HAP-1 (cell line): ENCODE data around the gene NCOA1.
"Not testable (repeated sequence)": the region's sequence is repeated elsewhere in the genome, so short reads cannot be mapped to it uniquely, and the experiment has no call there.

Source experiments
- DNase-seq, 2 experiments: peaks; one replicate each; pipeline ENCODE4 v3.0.0-alpha.2; 2016 to 2020; ENCODE audit warnings: low spot score in 2 of 2
- H3K27me3 ChIP-seq: fragments of 250-450 bp; sonication (Bioruptor Pico); 2 replicates; pipeline ENCODE4 v1.5.1; 2020; ENCODE audit warnings: low read depth, mild to moderate bottlenecking, moderate library complexity
- H3K36me3 ChIP-seq: fragments of 250-450 bp; sonication (Bioruptor Pico); replicated peaks from 2 replicates; pipeline ENCODE4 v1.5.1; 2020; ENCODE audit warnings: mild to moderate bottlenecking
- H3K4me1 ChIP-seq: fragments of 250-450 bp; sonication (Bioruptor Pico); 2 replicates; pipeline ENCODE4 v1.5.1; 2020; ENCODE audit warnings: mild to moderate bottlenecking
- H3K4me3 ChIP-seq: fragments of 250-450 bp; sonication (Bioruptor Pico); 2 replicates; pipeline ENCODE4 v1.5.1; 2020; ENCODE audit warnings: mild to moderate bottlenecking, moderate library complexity
- H3K9me3 ChIP-seq: fragments of 250-450 bp; sonication (Bioruptor Pico); 2 replicates; pipeline ENCODE4 v1.5.1; 2020; ENCODE audit warnings: mild to moderate bottlenecking, moderate library complexity
- in situ Hi-C: fragments of 300-500 bp; cut with MboI; formaldehyde crosslinking; loops from 3 replicates; pipeline ENCODE4 v1.14.3; 2020; ENCODE audit warnings: low sequenced_read_pairs, inconsistent platforms, mixed read lengths

NCOA1 gene

GRCh38 chr2:24517247-24517646 is 26.2 kb downstream of the NCOA1 start:
- DNase-seq, result no peak
- in situ Hi-C loops, result no loop called here
- no peaks in the 10 kb centered on the region for H3K36me3 ChIP-seq
- H3K4me1 ChIP-seq, result no peaks in the 10 kb centered on the region
- no peak overlapping the region for H3K4me3 ChIP-seq
- H3K27me3 ChIP-seq, result no peaks in the 10 kb centered on the region
- H3K9me3 ChIP-seq, result no peaks in the 10 kb centered on the region

GRCh38 chr2:24520175-24520574 is 29.1 kb downstream of the NCOA1 start:
- H3K4me3 ChIP-seq, result no peak overlapping the region
- no peaks in the 10 kb centered on the region for H3K9me3 ChIP-seq
- H3K4me1 ChIP-seq, result no peaks in the 10 kb centered on the region
- in situ Hi-C loops, result no loop called here
- DNase-seq, result no peak
- H3K36me3 ChIP-seq, result no peaks in the 10 kb centered on the region
- no peaks in the 10 kb centered on the region for H3K27me3 ChIP-seq

- Histone ChIP-seq H3K36me3 (no peaks in the 10 kb centered on the region), H3K27me3 (no peaks in the 10 kb centered on the region), H3K9me3 (no peaks in the 10 kb centered on the region), H3K4me3 (no peak overlapping the region), H3K4me1 (no peaks in the 10 kb centered on the region)
- no peak for DNase-seq
- in situ Hi-C loops, result no loop called here
Measured at GRCh38 chr2:24521162-24521857, 30.3 kb downstream of the NCOA1 start.

GRCh38 chr2:24521975-24522639 is 31.1 kb downstream of the NCOA1 start:
- DNase-seq, result no peak
- Histone ChIP-seq H3K36me3 (no peaks in the 10 kb centered on the region), H3K27me3 (no peaks in the 10 kb centered on the region), H3K9me3 (no peaks in the 10 kb centered on the region), H3K4me3 (no peak overlapping the region), H3K4me1 (no peaks in the 10 kb centered on the region)
- in situ Hi-C loops, result no loop called here

- H3K4me1 ChIP-seq, result no peaks in the 10 kb centered on the region
- DNase-seq, result no peak
- no peaks in the 10 kb centered on the region for H3K27me3 ChIP-seq
- in situ Hi-C loops, result no loop called here
- no peaks in the 10 kb centered on the region for H3K9me3 ChIP-seq
- H3K4me3 ChIP-seq, result no peak overlapping the region
- no peaks in the 10 kb centered on the region for H3K36me3 ChIP-seq
Measured at GRCh38 chr2:24527536-24527935, 36.5 kb downstream of the NCOA1 start.

GRCh38 chr2:24530796-24531195 is 39.7 kb downstream of the NCOA1 start:
- Histone ChIP-seq H3K4me1 (no peaks in the 10 kb centered on the region), H3K36me3 (no peaks in the 10 kb centered on the region), H3K27me3 (no peaks in the 10 kb centered on the region), H3K9me3 (no peaks in the 10 kb centered on the region), H3K4me3 (no peak overlapping the region)
- no peak for DNase-seq
- in situ Hi-C loops, result no loop called here

- H3K27me3 ChIP-seq, H3K4me1 ChIP-seq, DNase-seq, H3K9me3 ChIP-seq, H3K4me3 ChIP-seq, in situ Hi-C loops, H3K36me3 ChIP-seq: not testable (repeated sequence)
Measured at GRCh38 chr2:24531610-24532009, 40.6 kb downstream of the NCOA1 start.

GRCh38 chr2:24532057-24532456 is 41.0 kb downstream of the NCOA1 start:
- DNase-seq, H3K4me1 ChIP-seq, H3K4me3 ChIP-seq, H3K36me3 ChIP-seq, in situ Hi-C loops, H3K9me3 ChIP-seq, H3K27me3 ChIP-seq: not testable (repeated sequence)

- in situ Hi-C loops, result not testable (repeated sequence)
Measured at GRCh38 chr2:24533574-24533973, 42.5 kb downstream of the NCOA1 start.

GRCh38 chr2:24538720-24539119 is 47.7 kb downstream of the NCOA1 start:
- no peaks in the 10 kb centered on the region; the same call in 1 of the 2 replicates for H3K9me3 ChIP-seq
- H3K4me3 ChIP-seq, result no peak overlapping the region
- no peaks in the 10 kb centered on the region for H3K36me3 ChIP-seq
- H3K4me1 ChIP-seq, result no peaks in the 10 kb centered on the region
- in situ Hi-C loops, result no loop called here
- no peaks in the 10 kb centered on the region for H3K27me3 ChIP-seq
- no peak for DNase-seq

More at GRCh38 chr2:24533574-24533973, 42.5 kb downstream of the NCOA1 start:
- not testable (repeated sequence) for DNase-seq, H3K9me3 ChIP-seq, H3K36me3 ChIP-seq, H3K27me3 ChIP-seq, H3K4me3 ChIP-seq, H3K4me1 ChIP-seq

GRCh38 chr2:24539258-24539657 is 48.2 kb downstream of the NCOA1 start:
- H3K9me3 ChIP-seq, result no peaks in the 10 kb centered on the region; the same call in 1 of the 2 replicates
- H3K4me1 ChIP-seq, result no peaks in the 10 kb centered on the region
- H3K27me3 ChIP-seq, result no peaks in the 10 kb centered on the region
- H3K36me3 ChIP-seq, result no peaks in the 10 kb centered on the region
- no peak overlapping the region for H3K4me3 ChIP-seq
- in situ Hi-C loops, result no loop called here
- no peak for DNase-seq

GRCh38 chr2:24540011-24540477 is 49.0 kb downstream of the NCOA1 start:
- H3K27me3 ChIP-seq, result no peaks in the 10 kb centered on the region
- H3K4me3 ChIP-seq, result no peak overlapping the region
- no peaks in the 10 kb centered on the region; the same call in 1 of the 2 replicates for H3K9me3 ChIP-seq
- DNase-seq, result no peak
- no peaks in the 10 kb centered on the region for H3K4me1 ChIP-seq
- in situ Hi-C loops, result no loop called here
- H3K36me3 ChIP-seq, result no peaks in the 10 kb centered on the region

GRCh38 chr2:24541621-24542020 is 50.6 kb downstream of the NCOA1 start:
- no peak overlapping the region for H3K4me3 ChIP-seq
- in situ Hi-C loops, result no loop called here
- no peak for DNase-seq
- no peaks in the 10 kb centered on the region for H3K27me3 ChIP-seq
- H3K36me3 ChIP-seq, result no peaks in the 10 kb centered on the region
- H3K9me3 ChIP-seq, result no peaks in the 10 kb centered on the region; the same call in 1 of the 2 replicates
- H3K4me1 ChIP-seq, result no peaks in the 10 kb centered on the region

GRCh38 chr2:24542269-24542872 is 51.3 kb downstream of the NCOA1 start:
- no peaks in the 10 kb centered on the region for H3K27me3 ChIP-seq
- in situ Hi-C loops, result no loop called here
- DNase-seq, result no peak
- no peaks in the 10 kb centered on the region; the same call in 1 of the 2 replicates for H3K9me3 ChIP-seq
- no peak overlapping the region for H3K4me3 ChIP-seq
- H3K4me1 ChIP-seq, result no peaks in the 10 kb centered on the region
- no peaks in the 10 kb centered on the region for H3K36me3 ChIP-seq
